Prostate gland (tissue), 2 donors: ENCODE results near the gene HDDC2. TPM values are rescaled to one million over a fixed set of nuclear protein-coding genes. Genes with fewer than 3 reads are reported as not detected.

Experiments used
- DNase-seq: peaks from one replicate; pipeline ENCODE4 v3.0.0-alpha.2; 2019; ENCODE audit warnings: low spot score
- H3K27ac ChIP-seq, 2 donors: fragments of 200-600 bp; sonication (generic); 2 replicates each; pipeline ENCODE4 v1.5.1; 2017 to 2019
- H3K27me3 ChIP-seq: fragments of 200-600 bp; sonication (generic); replicated peaks from 2 replicates; pipeline ENCODE4 v1.5.1; 2019; ENCODE audit not compliant: insufficient read depth
- H3K36me3 ChIP-seq, 2 donors: fragments of 200-600 bp; sonication (generic); 1 replicate in 1 of 2; 2 replicates in 1 of 2; pipeline versions ENCODE4 v1.5.1 to v1.8.1; 2017 to 2019
- H3K4me1 ChIP-seq: fragments of 200-600 bp; sonication (generic); replicated peaks from 2 replicates; pipeline ENCODE4 v1.5.1; 2019
- H3K4me3 ChIP-seq, 2 donors: fragments of 200-600 bp; sonication (generic); 2 replicates each; pipeline ENCODE4 v1.5.1; 2017 to 2019
- H3K9me3 ChIP-seq: fragments of 200-600 bp; sonication (generic); 2 replicates; pipeline ENCODE4 v1.5.1; 2017
- POLR2A ChIP-seq: fragments of 450-650 bp; IDR thresholded peaks from one replicate; pipeline ENCODE4 v1.6.1; 2016; ENCODE audit warnings: antibody characterized with exemption, mild to moderate bottlenecking
- POLR2AphosphoS5 ChIP-seq: sonication (generic); formaldehyde crosslinking; IDR thresholded peaks from one replicate; pipeline ENCODE4 v1.6.1; 2017; ENCODE audit warnings: antibody characterized with exemption
- WGBS: methylation state at CpG from one replicate; pipeline ENCODE4 v1.1.5; 2018; 5-methylcytosine and 5-hydroxymethylcytosine counted together
- intact Hi-C: fragments of 100-400 bp; cut with DNase I; formaldehyde crosslinking; loops from one replicate; pipeline ENCODE4 v1.14.2; 2022
- total RNA-seq, 2 donors: library from RNA; depleted of rRNA; stranded (reverse); fragments of >200 nt; gene quantifications; one replicate each; pipeline ENCODE4 v1.1.0, GENCODE V29; 2016
- TF ChIP-seq, protein P1 (sequence below), 4 experiments: fragments of 200-600 bp in 2 of 4; fragments of 450-650 bp in 2 of 4; sonication (generic) in 2 of 4; IDR thresholded peaks; 1 replicate in 3 of 4; 2 replicates in 1 of 4; pipeline ENCODE4 v1.5.1; 2016 to 2019; ENCODE audit warnings: antibody characterized with exemption in 4 of 4, mild to moderate bottlenecking in 2 of 4, moderate library complexity in 2 of 4

The HDDC2 gene
- total RNA-seq, 2 donors from 2014 or later: 50.4 to 50.9 TPM

DNA sequence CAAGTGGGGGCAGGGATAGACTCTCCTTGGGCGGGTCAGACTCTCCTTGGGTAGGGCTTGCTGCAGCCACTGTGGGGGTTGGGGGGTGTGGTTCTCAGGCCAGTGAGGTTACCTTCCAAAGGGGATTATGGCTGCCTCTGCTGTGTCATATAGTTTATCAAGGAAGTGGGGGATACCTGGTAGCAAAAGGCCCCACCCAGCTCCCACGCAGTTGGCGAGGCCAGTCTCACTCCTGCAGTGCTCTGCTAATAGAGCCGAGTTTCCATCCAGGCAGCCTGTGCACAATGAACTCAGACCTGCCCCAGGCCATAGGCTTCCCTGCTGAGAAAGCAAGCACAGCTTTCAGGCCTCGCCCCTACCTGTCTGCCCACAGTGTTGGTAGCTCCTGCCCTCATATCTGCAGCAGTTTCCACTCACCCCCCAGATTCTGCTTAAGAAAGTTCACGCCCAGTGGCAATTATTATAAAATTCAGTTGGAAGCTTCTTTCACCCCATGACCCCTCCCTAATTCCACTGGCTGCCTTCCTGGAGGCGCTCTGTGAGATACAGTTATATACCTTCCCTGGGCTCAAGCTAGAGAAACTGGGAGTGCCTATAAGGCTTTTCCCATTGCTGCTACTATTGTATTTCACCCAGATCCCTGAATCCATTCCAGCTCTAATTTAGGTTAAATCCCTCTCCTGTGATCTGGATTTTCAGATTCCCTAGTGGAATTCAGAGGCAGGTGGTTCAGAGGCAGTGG lies 56.1 kb downstream of the HDDC2 start:
- no peak for DNase-seq
- Histone ChIP-seq H3K9me3 (no peaks in the 10 kb centered on the region), H3K36me3 (no peaks in the 10 kb centered on the region), H3K4me1 (no peaks in the 10 kb centered on the region), H3K4me3 (no peak overlapping the region), H3K27ac (no peak overlapping the region), H3K27me3 (no peaks in the 10 kb centered on the region)
- 90% methylated on average over 7 of the region's 7 CpGs for WGBS
- no peak for TF ChIP-seq POLR2A
- no peak for TF ChIP-seq POLR2AphosphoS5
- TF ChIP-seq, protein P1, sequence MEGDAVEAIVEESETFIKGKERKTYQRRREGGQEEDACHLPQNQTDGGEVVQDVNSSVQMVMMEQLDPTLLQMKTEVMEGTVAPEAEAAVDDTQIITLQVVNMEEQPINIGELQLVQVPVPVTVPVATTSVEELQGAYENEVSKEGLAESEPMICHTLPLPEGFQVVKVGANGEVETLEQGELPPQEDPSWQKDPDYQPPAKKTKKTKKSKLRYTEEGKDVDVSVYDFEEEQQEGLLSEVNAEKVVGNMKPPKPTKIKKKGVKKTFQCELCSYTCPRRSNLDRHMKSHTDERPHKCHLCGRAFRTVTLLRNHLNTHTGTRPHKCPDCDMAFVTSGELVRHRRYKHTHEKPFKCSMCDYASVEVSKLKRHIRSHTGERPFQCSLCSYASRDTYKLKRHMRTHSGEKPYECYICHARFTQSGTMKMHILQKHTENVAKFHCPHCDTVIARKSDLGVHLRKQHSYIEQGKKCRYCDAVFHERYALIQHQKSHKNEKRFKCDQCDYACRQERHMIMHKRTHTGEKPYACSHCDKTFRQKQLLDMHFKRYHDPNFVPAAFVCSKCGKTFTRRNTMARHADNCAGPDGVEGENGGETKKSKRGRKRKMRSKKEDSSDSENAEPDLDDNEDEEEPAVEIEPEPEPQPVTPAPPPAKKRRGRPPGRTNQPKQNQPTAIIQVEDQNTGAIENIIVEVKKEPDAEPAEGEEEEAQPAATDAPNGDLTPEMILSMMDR (IDR thresholded peaks at IDR 0.05): no peak
- intact Hi-C loops: no loop called here

GRCh38 chr6:125245109-125245508 lies 56.7 kb downstream of the HDDC2 start:
- Histone ChIP-seq H3K4me3 (no peak overlapping the region), H3K4me1 (no peaks in the 10 kb centered on the region), H3K9me3 (no peaks in the 10 kb centered on the region), H3K27ac (no peak overlapping the region), H3K36me3 (no peaks in the 10 kb centered on the region), H3K27me3 (no peaks in the 10 kb centered on the region)
- TF ChIP-seq POLR2A (no peak), POLR2AphosphoS5 (no peak)
- TF ChIP-seq, protein P1 (IDR thresholded peaks at IDR 0.05): no peak
- DNase-seq: no peak
- intact Hi-C loops: no loop called here
- 95% methylated on average over 4 of the region's 4 CpGs for WGBS

- Histone ChIP-seq H3K36me3 (no peaks in the 10 kb centered on the region), H3K4me3 (no peak overlapping the region), H3K27me3 (no peaks in the 10 kb centered on the region), H3K27ac (no peak overlapping the region), H3K9me3 (no peaks in the 10 kb centered on the region), H3K4me1 (no peaks in the 10 kb centered on the region)
- intact Hi-C loops: loop anchor here (10.0 kb wide), 1 partner anchor 83 kb away; the partner anchor contains the start of gene TPD52L1
- 77% methylated on average over 4 of the region's 4 CpGs for WGBS
- DNase-seq: no peak
- TF ChIP-seq, protein P1 (IDR thresholded peaks at IDR 0.05): no peak
- TF ChIP-seq POLR2A: no peak
- TF ChIP-seq POLR2AphosphoS5: no peak
Measured at GRCh38 chr6:125237764-125238163, 64.0 kb downstream of the HDDC2 start.

DNA sequence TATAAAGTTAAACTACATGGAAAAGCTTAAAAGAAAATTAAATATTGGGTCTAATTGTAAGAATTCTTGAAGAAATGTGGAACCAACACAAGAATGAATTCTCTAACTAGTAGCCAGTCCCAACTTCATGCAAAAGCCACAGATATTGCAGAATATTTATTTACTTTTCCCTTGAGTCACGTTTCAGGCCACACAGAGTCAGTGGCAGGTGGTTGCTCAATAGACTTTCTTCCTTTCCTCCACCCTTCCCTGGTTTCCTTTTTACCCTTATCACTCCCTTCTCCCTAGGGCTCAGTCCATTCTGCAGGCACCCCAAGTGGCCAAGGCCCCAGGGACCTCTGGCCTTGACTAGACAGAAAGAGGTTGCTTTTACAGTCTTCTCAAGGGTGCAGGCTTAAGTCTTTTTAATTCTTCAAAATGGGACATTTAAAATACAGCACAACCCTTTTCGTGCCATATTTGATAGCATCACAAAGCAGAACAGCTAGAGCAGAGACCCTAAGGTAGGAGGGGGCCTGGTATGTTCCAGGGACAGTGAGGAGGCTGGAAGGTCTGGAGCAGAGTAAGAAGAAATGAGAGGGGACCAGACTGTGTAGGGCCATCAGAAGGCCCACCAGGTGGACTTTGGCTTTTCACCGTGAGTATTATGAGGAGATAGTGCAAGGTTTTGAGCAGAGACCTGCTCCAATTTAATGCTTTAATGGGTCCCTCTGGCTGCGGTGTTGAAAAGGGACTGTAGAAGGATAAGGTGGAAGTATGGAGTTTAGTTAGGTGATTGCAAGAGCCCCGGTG lies 65.0 kb downstream of the HDDC2 start:
- TF ChIP-seq POLR2A (no peak), POLR2AphosphoS5 (no peak)
- TF ChIP-seq, protein P1 (IDR thresholded peaks at IDR 0.05): no peak
- Histone ChIP-seq H3K9me3 (no peaks in the 10 kb centered on the region), H3K4me1 (no peaks in the 10 kb centered on the region), H3K27ac (no peak overlapping the region), H3K36me3 (no peaks in the 10 kb centered on the region), H3K27me3 (no peaks in the 10 kb centered on the region), H3K4me3 (no peak overlapping the region)
- intact Hi-C loops: loop anchor here (10.0 kb wide), 1 partner anchor 82 kb away; the partner anchor contains the start of gene TPD52L1
- DNase-seq: no peak
- WGBS: 89% methylated on average over 5 of the region's 5 CpGs
